ENCODE measurements around the gene DEPDC5. TPM values are rescaled to one million over a fixed set of nuclear protein-coding genes. Genes with fewer than 3 reads are reported as not detected.

Gene DEPDC5
- total and polyA plus RNA-seq, 9 of the 15 experiments (the other 6 are each of a cell fraction or from before 2014, with no cell fraction given), result 2.3 to 12.3 (median 10.7) TPM

DNA sequence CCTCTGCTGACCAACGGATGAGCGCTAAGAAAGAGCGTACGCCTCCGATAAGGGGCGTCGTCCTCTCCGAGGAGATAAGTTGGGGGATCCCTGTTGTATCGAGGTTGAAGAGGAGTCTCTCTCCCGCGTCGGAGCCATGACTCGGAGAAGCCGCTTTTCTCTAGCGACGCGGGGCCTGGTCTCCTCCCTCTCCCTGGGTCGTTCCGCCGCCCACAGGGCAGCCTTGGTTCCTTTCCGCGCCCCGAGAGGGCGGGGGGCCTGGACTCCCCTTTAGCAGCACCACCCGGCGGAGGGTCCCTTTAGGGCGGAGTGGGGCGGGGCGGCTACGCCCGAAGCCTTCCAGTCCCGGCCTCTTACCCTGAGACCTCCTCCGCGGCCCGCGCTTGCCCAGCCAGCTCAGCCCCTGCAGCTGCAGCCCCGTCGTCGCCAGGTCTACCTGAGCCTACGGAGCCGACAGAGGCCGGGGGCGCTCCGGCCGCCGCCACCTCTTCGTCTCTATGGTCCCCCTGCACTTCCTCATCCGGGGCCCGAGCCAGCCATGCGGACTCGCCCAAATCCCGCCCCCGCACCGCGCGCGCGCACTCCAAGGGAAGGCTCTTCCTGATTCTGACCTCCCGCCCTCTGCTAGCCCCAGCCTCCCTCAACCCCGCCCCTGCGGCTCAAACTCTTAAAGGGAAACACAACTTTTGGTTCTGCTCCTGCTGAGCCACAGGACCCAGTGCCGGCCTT is 4.0 kb upstream of the DEPDC5 start, which contains the start of gene PRR14L (continued):
- TF ChIP-seq, protein P1, sequence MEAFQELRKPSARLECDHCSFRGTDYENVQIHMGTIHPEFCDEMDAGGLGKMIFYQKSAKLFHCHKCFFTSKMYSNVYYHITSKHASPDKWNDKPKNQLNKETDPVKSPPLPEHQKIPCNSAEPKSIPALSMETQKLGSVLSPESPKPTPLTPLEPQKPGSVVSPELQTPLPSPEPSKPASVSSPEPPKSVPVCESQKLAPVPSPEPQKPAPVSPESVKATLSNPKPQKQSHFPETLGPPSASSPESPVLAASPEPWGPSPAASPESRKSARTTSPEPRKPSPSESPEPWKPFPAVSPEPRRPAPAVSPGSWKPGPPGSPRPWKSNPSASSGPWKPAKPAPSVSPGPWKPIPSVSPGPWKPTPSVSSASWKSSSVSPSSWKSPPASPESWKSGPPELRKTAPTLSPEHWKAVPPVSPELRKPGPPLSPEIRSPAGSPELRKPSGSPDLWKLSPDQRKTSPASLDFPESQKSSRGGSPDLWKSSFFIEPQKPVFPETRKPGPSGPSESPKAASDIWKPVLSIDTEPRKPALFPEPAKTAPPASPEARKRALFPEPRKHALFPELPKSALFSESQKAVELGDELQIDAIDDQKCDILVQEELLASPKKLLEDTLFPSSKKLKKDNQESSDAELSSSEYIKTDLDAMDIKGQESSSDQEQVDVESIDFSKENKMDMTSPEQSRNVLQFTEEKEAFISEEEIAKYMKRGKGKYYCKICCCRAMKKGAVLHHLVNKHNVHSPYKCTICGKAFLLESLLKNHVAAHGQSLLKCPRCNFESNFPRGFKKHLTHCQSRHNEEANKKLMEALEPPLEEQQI (IDR thresholded peaks at IDR 0.05), result no peak
- TF ChIP-seq, protein P2, sequence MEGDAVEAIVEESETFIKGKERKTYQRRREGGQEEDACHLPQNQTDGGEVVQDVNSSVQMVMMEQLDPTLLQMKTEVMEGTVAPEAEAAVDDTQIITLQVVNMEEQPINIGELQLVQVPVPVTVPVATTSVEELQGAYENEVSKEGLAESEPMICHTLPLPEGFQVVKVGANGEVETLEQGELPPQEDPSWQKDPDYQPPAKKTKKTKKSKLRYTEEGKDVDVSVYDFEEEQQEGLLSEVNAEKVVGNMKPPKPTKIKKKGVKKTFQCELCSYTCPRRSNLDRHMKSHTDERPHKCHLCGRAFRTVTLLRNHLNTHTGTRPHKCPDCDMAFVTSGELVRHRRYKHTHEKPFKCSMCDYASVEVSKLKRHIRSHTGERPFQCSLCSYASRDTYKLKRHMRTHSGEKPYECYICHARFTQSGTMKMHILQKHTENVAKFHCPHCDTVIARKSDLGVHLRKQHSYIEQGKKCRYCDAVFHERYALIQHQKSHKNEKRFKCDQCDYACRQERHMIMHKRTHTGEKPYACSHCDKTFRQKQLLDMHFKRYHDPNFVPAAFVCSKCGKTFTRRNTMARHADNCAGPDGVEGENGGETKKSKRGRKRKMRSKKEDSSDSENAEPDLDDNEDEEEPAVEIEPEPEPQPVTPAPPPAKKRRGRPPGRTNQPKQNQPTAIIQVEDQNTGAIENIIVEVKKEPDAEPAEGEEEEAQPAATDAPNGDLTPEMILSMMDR (IDR thresholded peaks at IDR 0.05 in 2 of 3, conservative IDR thresholded peaks at IDR 0.05 in 1 of 3; ENCODE audit: insufficient read depth in 2 of 3, low read depth in 1 of 3, low read length in 3 of 3), result peak in 1 of 3 experiments; percentile 21; a peak in 1 of 6 replicates
- no peak for TF ChIP-seq HDAC3 (IDR thresholded peaks at IDR 0.05; ENCODE audit: borderline replicate concordance, partially characterized antibody)
- TF ChIP-seq KLF1 (tag; IDR thresholded peaks at IDR 0.05), result no peak
- TF ChIP-seq ZBTB40 (IDR thresholded peaks at IDR 0.05), result peak; percentile 28; the same call in 1 of the 2 replicates
- no peak for TF ChIP-seq ZBTB40 (CRISPR knock-in tag; IDR thresholded peaks at IDR 0.05)
- TF ChIP-seq, protein P3, sequence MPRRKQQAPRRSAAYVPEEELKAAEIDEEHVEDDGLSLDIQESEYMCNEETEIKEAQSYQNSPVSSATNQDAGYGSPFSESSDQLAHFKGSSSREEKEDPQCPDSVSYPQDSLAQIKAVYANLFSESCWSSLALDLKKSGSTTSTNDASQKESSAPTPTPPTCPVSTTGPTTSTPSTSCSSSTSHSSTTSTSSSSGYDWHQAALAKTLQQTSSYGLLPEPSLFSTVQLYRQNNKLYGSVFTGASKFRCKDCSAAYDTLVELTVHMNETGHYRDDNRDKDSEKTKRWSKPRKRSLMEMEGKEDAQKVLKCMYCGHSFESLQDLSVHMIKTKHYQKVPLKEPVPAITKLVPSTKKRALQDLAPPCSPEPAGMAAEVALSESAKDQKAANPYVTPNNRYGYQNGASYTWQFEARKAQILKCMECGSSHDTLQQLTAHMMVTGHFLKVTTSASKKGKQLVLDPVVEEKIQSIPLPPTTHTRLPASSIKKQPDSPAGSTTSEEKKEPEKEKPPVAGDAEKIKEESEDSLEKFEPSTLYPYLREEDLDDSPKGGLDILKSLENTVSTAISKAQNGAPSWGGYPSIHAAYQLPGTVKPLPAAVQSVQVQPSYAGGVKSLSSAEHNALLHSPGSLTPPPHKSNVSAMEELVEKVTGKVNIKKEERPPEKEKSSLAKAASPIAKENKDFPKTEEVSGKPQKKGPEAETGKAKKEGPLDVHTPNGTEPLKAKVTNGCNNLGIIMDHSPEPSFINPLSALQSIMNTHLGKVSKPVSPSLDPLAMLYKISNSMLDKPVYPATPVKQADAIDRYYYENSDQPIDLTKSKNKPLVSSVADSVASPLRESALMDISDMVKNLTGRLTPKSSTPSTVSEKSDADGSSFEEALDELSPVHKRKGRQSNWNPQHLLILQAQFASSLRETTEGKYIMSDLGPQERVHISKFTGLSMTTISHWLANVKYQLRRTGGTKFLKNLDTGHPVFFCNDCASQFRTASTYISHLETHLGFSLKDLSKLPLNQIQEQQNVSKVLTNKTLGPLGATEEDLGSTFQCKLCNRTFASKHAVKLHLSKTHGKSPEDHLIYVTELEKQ (CRISPR knock-in tag; IDR thresholded peaks at IDR 0.05), result no peak
- no peak for TF ChIP-seq SREBF1 (IDR thresholded peaks at IDR 0.05; ENCODE audit: borderline replicate concordance, low read depth, low read length)
- peak; percentile 83 for TF ChIP-seq GABPA (tag; conservative IDR thresholded peaks at IDR 0.05; ENCODE audit: low read depth)

Data from K562 (cell line).